HFF-Myc (cell line): ENCODE results near the gene HDAC11.
"Not testable (repeated sequence)": the region's sequence is repeated elsewhere in the genome, so short reads cannot be mapped to it uniquely, and the experiment has no call there.

ENCODE experiments used
- DNase-seq: peaks from one replicate; pipeline ENCODE4 v3.0.0-alpha.2; 2011; ENCODE audit warnings: low read depth; ENCODE audit errors: extremely low read depth
- H3K4me3 ChIP-seq: replicated peaks from 2 replicates; pipeline ENCODE4 v1.5.1; 2011; ENCODE audit warnings: low read depth, mild to moderate bottlenecking, control low read depth, low read length
- CTCF ChIP-seq: IDR thresholded peaks from 2 replicates; pipeline ENCODE4 v1.5.1; 2012; ENCODE audit warnings: mild to moderate bottlenecking, low read depth, low read length, control low read depth; ENCODE audit errors: missing control alignments

The HDAC11 gene

GRCh38 chr3:13480340-13481318, 523 bp downstream of the HDAC11 start:
- DNase-seq: no peak
- TF ChIP-seq CTCF: no peak
- peak overlapping the region; percentile 42 for H3K4me3 ChIP-seq

GRCh38 chr3:13482106-13482690, 2.1 kb downstream of the HDAC11 start:
- no peak for TF ChIP-seq CTCF
- no peak for DNase-seq
- no peak overlapping the region for H3K4me3 ChIP-seq

GRCh38 chr3:13483286-13483685, 3.2 kb downstream of the HDAC11 start:
- DNase-seq: no peak
- no peak overlapping the region for H3K4me3 ChIP-seq
- no peak for TF ChIP-seq CTCF

GRCh38 chr3:13483988-13484695, 4.0 kb downstream of the HDAC11 start:
- TF ChIP-seq CTCF: no peak
- no peak overlapping the region for H3K4me3 ChIP-seq
- no peak for DNase-seq

- TF ChIP-seq CTCF: no peak
- H3K4me3 ChIP-seq: no peak overlapping the region
- DNase-seq: no peak
These were observed 4.9 kb downstream of the HDAC11 start for GRCh38 chr3:13484851-13485590.

GRCh38 chr3:13485630-13486562, 5.8 kb downstream of the HDAC11 start:
- DNase-seq: not testable (repeated sequence)

More at GRCh38 chr3:13485630-13486562, 5.8 kb downstream of the HDAC11 start:
- H3K4me3 ChIP-seq: not testable (repeated sequence)
